Natural killer cell (primary cell): Measurements from ENCODE around the gene PEX3. TPM values are rescaled to one million over a fixed set of nuclear protein-coding genes. Genes with fewer than 3 reads are reported as not detected.

ENCODE experiments used
- ATAC-seq, 3 donors: fragments of 150-1000 bp in 2 of 3; fragments of 200-7000 bp in 1 of 3; cut with Tn5 transposase; 1 replicate in 1 of 3; 2 replicates in 2 of 3; pipeline ENCODE4 v1.10.0; 2021; ENCODE audit warnings: mild to moderate bottlenecking in 2 of 3, moderate library complexity in 2 of 3
- DNase-seq, 2 donors: peaks; one replicate each; pipeline versions ENCODE4 v3.0.0 to v3.0.0-alpha.2; 2013 to 2021; ENCODE audit warnings: mixed read lengths in 1 of 2
- H3K27ac ChIP-seq: one replicate; pipeline ENCODE4 v1.5.1; 2013; ENCODE audit warnings: mild to moderate bottlenecking, low read length
- H3K27me3 ChIP-seq: one replicate; pipeline ENCODE4 v1.6.1; 2013; ENCODE audit warnings: low read length; ENCODE audit not compliant: control insufficient read depth, insufficient read depth
- H3K36me3 ChIP-seq: one replicate; pipeline ENCODE4 v1.6.1; 2013; ENCODE audit warnings: low read length; ENCODE audit not compliant: control insufficient read depth, insufficient read depth
- H3K4me1 ChIP-seq: one replicate; pipeline ENCODE4 v1.6.1; 2013; ENCODE audit warnings: low read length; ENCODE audit not compliant: control insufficient read depth, insufficient read depth
- H3K4me3 ChIP-seq: one replicate; pipeline ENCODE4 v1.5.1; 2013; ENCODE audit warnings: low read length
- H3K9me3 ChIP-seq: one replicate; pipeline ENCODE4 v1.6.1; 2013; ENCODE audit warnings: low read length; ENCODE audit not compliant: control insufficient read depth, insufficient read depth
- H3K27ac Mint-ChIP-seq, 2 donors: one replicate each; pipeline ENCODE4 v1.8.0; 2022; ENCODE audit warnings: mild to moderate bottlenecking in 2 of 2, mixed read lengths in 2 of 2, moderate library complexity in 1 of 2
- H3K27me3 Mint-ChIP-seq, 2 donors: one replicate each; pipeline ENCODE4 v1.8.0; 2022; ENCODE audit warnings: low read depth in 2 of 2, mixed read lengths in 2 of 2
- H3K36me3 Mint-ChIP-seq: one replicate; pipeline ENCODE4 v1.8.0; 2022; ENCODE audit warnings: mixed read lengths
- H3K4me1 Mint-ChIP-seq, 2 donors: one replicate each; pipeline ENCODE4 v1.8.0; 2022; ENCODE audit warnings: mixed read lengths in 2 of 2
- H3K4me3 Mint-ChIP-seq: one replicate; pipeline ENCODE4 v1.8.0; 2022; ENCODE audit warnings: mild to moderate bottlenecking, moderate library complexity, mixed read lengths
- H3K9me3 Mint-ChIP-seq, 2 donors: one replicate each; pipeline ENCODE4 v1.8.0; 2022; ENCODE audit warnings: mixed read lengths in 2 of 2
- CTCF ChIP-seq: fragments of 200-600 bp; IDR thresholded peaks from one replicate; pipeline ENCODE4 v1.8.0; 2022; ENCODE audit warnings: antibody characterized with exemption
- WGBS: methylation state at CpG from one replicate; pipeline ENCODE4 v1.1.7; 2013; ENCODE audit warnings: missing lambda C conversion rate; ENCODE audit not compliant: insufficient coverage; 5-methylcytosine and 5-hydroxymethylcytosine counted together
- intact Hi-C: fragments of 100-400 bp; cut with micrococcal nuclease; formaldehyde crosslinking; loops from one replicate; pipeline ENCODE4 v1.14.2; 2022
- total RNA-seq, 4 donors: library from RNA; stranded (reverse); fragments of 120-200 nt in 1 of 4; gene quantifications; one replicate each; pipeline versions ENCODE4 v1.2.3 to v1.2.4, GENCODE V29; 2013 to 2022

Gene PEX3
- total RNA-seq, 3 donors from 2014 or later (not counting 1 experiment from before 2014, with no cell fraction given), result 10.2 to 16.0 (median 14.2) TPM

- Mint-ChIP-seq H3K36me3 (no peaks in the 10 kb centered on the region), H3K27ac (no peak overlapping the region), H3K27me3 (no peaks in the 10 kb centered on the region), H3K4me1 (no peaks in the 10 kb centered on the region), H3K4me3 (no peak overlapping the region), H3K9me3 (no peaks in the 10 kb centered on the region)
- H3K4me3 ChIP-seq, result no peak overlapping the region
- TF ChIP-seq CTCF, result no peak
- DNase-seq, result no peak
- peaks cover 5% of the 10 kb centered on the region for H3K36me3 ChIP-seq
- WGBS, result 88% methylated on average over 1 of the region's 3 CpGs
- no peak for ATAC-seq
- no peak overlapping the region for H3K27ac ChIP-seq
- H3K27me3 ChIP-seq, result no peaks in the 10 kb centered on the region
- intact Hi-C loops, result no loop called here
- no peaks in the 10 kb centered on the region for H3K4me1 ChIP-seq
- no peaks in the 10 kb centered on the region for H3K9me3 ChIP-seq
Observed at GRCh38 chr6:143486752-143487151, 36.1 kb downstream of the PEX3 start.

DNA sequence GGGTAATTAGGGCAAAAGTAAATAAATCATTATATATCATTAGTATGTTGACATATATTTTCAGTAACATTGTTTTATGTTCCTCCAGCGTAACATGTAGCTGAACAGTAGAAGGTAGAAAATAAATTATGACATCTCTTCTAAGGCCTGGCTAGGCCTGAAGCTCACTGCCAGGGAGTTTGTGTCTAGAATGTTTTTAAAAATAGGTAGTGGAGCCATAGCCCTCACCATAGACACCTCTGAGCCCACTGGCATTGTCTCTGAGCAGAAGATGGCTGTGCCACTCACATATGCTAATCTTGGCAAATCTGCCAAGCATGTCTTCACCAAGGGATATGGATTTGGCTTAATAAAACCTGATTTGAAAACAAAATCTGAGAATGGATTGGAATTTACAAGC lies 39.6 kb downstream of the PEX3 start:
- Mint-ChIP-seq H3K4me3 (no peak overlapping the region), H3K27me3 (no peaks in the 10 kb centered on the region), H3K27ac (no peak overlapping the region), H3K4me1 (no peaks in the 10 kb centered on the region), H3K9me3 (no peaks in the 10 kb centered on the region), H3K36me3 (peaks cover 13% of the 10 kb centered on the region)
- H3K36me3 ChIP-seq, result peaks cover 5% of the 10 kb centered on the region
- DNase-seq (no peak), ATAC-seq (no peak)
- no peak overlapping the region for H3K4me3 ChIP-seq
- H3K27ac ChIP-seq, result no peak overlapping the region
- WGBS, result no CpG with 5 or more reads among the region's 1 CpG
- no peaks in the 10 kb centered on the region for H3K9me3 ChIP-seq
- TF ChIP-seq CTCF, result no peak
- no peaks in the 10 kb centered on the region for H3K27me3 ChIP-seq
- intact Hi-C loops, result no loop called here
- H3K4me1 ChIP-seq, result no peaks in the 10 kb centered on the region

DNA sequence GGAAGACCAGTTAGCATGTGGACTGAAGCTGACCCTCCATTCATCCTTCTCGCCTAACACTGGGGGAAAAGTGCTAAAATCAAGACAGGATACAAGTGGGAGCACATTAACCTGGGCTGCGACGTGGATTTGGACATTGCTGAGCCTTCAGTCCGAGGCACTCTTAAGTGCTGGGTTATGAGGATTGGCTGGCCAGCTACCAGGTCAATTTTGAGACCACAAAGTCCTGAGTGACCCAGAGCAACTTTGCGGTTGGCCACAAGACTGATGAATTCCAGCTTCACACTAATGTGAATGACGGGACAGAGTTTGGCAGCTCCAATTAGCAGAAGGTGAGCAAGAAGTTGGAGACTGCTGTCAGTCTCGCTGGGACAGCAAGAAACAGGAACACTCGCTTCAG lies 40.2 kb downstream of the PEX3 start:
- no peak overlapping the region for H3K4me3 ChIP-seq
- 98% methylated on average over 8 of the region's 8 CpGs for WGBS
- no peaks in the 10 kb centered on the region for H3K9me3 ChIP-seq
- Mint-ChIP-seq H3K36me3 (peaks cover 13% of the 10 kb centered on the region), H3K27me3 (no peaks in the 10 kb centered on the region), H3K4me1 (no peaks in the 10 kb centered on the region), H3K9me3 (no peaks in the 10 kb centered on the region), H3K4me3 (no peak overlapping the region), H3K27ac (no peak overlapping the region)
- H3K36me3 ChIP-seq, result peaks cover 4% of the 10 kb centered on the region
- ATAC-seq, result no peak
- no peak for TF ChIP-seq CTCF
- no peaks in the 10 kb centered on the region for H3K27me3 ChIP-seq
- intact Hi-C loops, result no loop called here
- H3K4me1 ChIP-seq, result no peaks in the 10 kb centered on the region
- no peak overlapping the region for H3K27ac ChIP-seq
- no peak for DNase-seq

- Histone ChIP-seq H3K27me3 (no peaks in the 10 kb centered on the region), H3K4me3 (no peak overlapping the region), H3K4me1 (peaks cover 3% of the 10 kb centered on the region), H3K9me3 (no peaks in the 10 kb centered on the region), H3K36me3 (peaks cover 19% of the 10 kb centered on the region), H3K27ac (no peak overlapping the region)
- no peak for TF ChIP-seq CTCF
- Mint-ChIP-seq H3K27me3 (no peaks in the 10 kb centered on the region), H3K27ac (no peak overlapping the region), H3K36me3 (peaks cover 27% of the 10 kb centered on the region), H3K9me3 (no peaks in the 10 kb centered on the region), H3K4me1 (peaks cover 13 to 15% of the 10 kb centered on the region in 2 donors), H3K4me3 (no peak overlapping the region)
- 100% methylated on average over 1 of the region's 1 CpG for WGBS
- ATAC-seq (no peak), DNase-seq (no peak)
- intact Hi-C loops, result no loop called here
Observed at GRCh38 chr6:143496974-143497373, 46.4 kb downstream of the PEX3 start.
